ENCODE measurements around the gene NAALADL2. TPM values are rescaled to one million over a fixed set of nuclear protein-coding genes. Genes with fewer than 3 reads are reported as not detected.

NAALADL2 gene
- total RNA-seq, 1 donor from 2014 or later: 2.9 TPM

DNA sequence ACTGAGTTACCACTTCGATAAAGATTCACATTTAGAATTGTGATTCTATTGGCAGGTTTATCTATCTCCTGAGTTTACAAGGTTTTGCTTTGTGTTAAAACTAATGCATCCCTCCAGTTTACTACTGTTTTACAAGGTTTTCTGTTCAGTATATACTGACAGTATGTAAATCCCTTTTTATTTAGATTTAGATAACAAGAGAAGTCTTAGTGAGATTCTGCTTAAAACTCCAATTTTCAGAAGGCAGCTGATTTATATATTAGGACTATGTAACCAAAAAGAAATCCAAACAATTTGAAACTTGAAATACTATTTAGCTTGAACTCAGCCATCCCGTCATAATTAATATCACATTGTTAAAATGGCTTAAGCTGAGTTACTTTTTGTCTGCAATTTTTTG, 619.2 kb downstream of the NAALADL2 start:
- no peak for DNase-seq (ENCODE audit: low read depth)
- TF ChIP-seq, protein P1, sequence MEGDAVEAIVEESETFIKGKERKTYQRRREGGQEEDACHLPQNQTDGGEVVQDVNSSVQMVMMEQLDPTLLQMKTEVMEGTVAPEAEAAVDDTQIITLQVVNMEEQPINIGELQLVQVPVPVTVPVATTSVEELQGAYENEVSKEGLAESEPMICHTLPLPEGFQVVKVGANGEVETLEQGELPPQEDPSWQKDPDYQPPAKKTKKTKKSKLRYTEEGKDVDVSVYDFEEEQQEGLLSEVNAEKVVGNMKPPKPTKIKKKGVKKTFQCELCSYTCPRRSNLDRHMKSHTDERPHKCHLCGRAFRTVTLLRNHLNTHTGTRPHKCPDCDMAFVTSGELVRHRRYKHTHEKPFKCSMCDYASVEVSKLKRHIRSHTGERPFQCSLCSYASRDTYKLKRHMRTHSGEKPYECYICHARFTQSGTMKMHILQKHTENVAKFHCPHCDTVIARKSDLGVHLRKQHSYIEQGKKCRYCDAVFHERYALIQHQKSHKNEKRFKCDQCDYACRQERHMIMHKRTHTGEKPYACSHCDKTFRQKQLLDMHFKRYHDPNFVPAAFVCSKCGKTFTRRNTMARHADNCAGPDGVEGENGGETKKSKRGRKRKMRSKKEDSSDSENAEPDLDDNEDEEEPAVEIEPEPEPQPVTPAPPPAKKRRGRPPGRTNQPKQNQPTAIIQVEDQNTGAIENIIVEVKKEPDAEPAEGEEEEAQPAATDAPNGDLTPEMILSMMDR (conservative IDR thresholded peaks at IDR 0.05; ENCODE audit: low read depth, low read length): no peak
- no peak overlapping the region for H3K4me3 ChIP-seq (ENCODE audit: low read depth, low read length)

- DNase-seq (ENCODE audit: low read depth): no peak
- TF ChIP-seq, protein P1 (conservative IDR thresholded peaks at IDR 0.05; ENCODE audit: low read depth, low read length): no peak
Measured at GRCh38 chr3:175479175-175479574, 620.0 kb downstream of the NAALADL2 start.

DNA sequence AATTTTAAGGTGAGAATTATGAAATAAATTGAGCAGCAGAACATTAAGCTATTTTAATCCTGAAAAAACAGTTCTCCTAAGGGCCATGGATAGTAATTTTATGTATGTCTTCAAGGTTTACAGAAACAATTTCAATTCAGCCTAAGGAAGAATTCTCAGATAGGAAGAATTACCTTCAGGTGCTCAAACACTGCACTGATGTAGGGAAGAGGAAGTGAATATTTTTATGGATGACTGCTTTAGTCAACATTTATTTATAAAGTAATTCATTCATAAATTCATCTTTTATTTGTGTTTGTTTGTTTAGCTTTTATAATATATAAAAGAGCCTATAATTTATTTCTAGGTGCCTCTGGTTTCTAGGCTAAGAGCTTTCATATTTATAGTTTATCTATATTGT, 620.7 kb downstream of the NAALADL2 start:
- DNase-seq (ENCODE audit: low read depth): no peak
- TF ChIP-seq, protein P1 (conservative IDR thresholded peaks at IDR 0.05; ENCODE audit: low read depth, low read length): no peak
- no peak overlapping the region for H3K4me3 ChIP-seq (ENCODE audit: low read depth, low read length)

More at GRCh38 chr3:175479175-175479574, 620.0 kb downstream of the NAALADL2 start:
- no peak overlapping the region for H3K4me3 ChIP-seq (ENCODE audit: low read depth, low read length)

- no peak overlapping the region for H3K4me3 ChIP-seq (ENCODE audit: low read depth, low read length)
- TF ChIP-seq, protein P1 (conservative IDR thresholded peaks at IDR 0.05; ENCODE audit: low read depth, low read length): no peak
- no peak for DNase-seq (ENCODE audit: low read depth)
Measured at GRCh38 chr3:175484666-175485065, 625.5 kb downstream of the NAALADL2 start.

DNA sequence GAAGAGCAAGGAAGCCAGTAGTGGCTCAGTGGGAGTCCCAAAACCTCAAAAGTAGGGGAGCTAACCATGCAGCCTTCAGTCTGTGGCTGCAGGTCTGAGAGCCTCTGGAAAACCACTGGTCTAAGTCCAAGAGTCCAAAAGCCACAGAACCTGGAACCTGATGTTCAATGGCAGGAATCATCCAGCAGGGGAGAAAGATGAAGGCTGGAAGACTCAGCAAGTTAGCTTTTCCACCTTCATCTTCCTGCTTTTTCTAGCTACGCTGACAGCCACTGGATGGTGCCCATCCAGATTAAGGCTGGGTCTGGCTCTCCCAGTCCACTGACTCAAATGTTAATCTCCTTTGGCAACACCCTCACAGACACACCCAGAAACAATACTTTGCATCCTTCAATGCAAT, 626.3 kb downstream of the NAALADL2 start:
- no peak for DNase-seq (ENCODE audit: low read depth)
- TF ChIP-seq, protein P1 (conservative IDR thresholded peaks at IDR 0.05; ENCODE audit: low read depth, low read length): no peak
- H3K4me3 ChIP-seq (ENCODE audit: low read depth, low read length): no peak overlapping the region

- no peak overlapping the region for H3K4me3 ChIP-seq (ENCODE audit: low read depth, low read length)
- DNase-seq (ENCODE audit: low read depth): no peak
- TF ChIP-seq, protein P1 (conservative IDR thresholded peaks at IDR 0.05; ENCODE audit: low read depth, low read length): no peak
Measured at GRCh38 chr3:175486255-175486654, 627.1 kb downstream of the NAALADL2 start.

DNA sequence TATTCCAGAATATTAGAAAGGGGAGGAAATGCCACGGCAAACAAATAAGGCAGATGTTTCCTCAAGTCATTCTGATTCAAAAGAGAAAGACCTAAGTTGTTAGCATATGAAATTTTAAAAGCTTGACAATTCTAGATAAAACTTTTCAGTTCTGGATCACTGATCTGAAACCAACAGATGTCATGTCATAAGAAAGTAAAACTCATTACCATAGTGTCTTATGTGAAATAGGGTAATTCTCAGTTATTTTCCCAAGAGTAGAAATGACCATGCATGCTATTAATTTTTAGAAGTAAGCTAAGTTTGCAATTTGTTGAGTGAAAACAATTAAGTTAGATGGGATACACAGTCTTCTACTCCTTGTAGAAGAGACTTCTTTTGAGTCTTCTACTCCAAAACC, 630.3 kb downstream of the NAALADL2 start:
- TF ChIP-seq, protein P1 (conservative IDR thresholded peaks at IDR 0.05; ENCODE audit: low read depth, low read length): no peak
- H3K4me3 ChIP-seq (ENCODE audit: low read depth, low read length): no peak overlapping the region
- DNase-seq (ENCODE audit: low read depth): no peak

Data from epithelial cell of proximal tubule (primary cell).